ENCODE measurements around the gene ARSH.

- TF ChIP-seq EZH2 (optimal IDR thresholded peaks at IDR 0.05; ENCODE audit: low read depth, low read length) (no peak), CTCF (IDR thresholded peaks at IDR 0.05; ENCODE audit: low read length) (no peak)
Observed at GRCh38 chrX:3075959-3076358, 69.6 kb downstream of the ARSH start.

Measured in MM.1S (cell line).